Mesenchymal stem cell (in vitro differentiated cells and primary cell): ENCODE results near the gene GATD1. TPM values are rescaled to one million over a fixed set of nuclear protein-coding genes. Genes with fewer than 3 reads are reported as not detected.

ENCODE experiments used
- DNase-seq: peaks from one replicate; pipeline ENCODE4 v3.0.0-alpha.2; 2013
- H2AFZ ChIP-seq: one replicate; pipeline ENCODE4 v1.6.1; 2013; ENCODE audit warnings: low read depth, mild to moderate bottlenecking, control low read depth, inconsistent platforms, low read length, moderate library complexity
- H2AK5ac ChIP-seq: 2 replicates; pipeline ENCODE4 v1.6.1; 2013; ENCODE audit warnings: low read length, moderate library complexity, mild to moderate bottlenecking, inconsistent platforms; ENCODE audit not compliant: severe bottlenecking
- H2BK120ac ChIP-seq: one replicate; pipeline ENCODE4 v1.6.1; 2013; ENCODE audit warnings: low read depth, mild to moderate bottlenecking, inconsistent platforms, low read length, moderate library complexity
- H2BK12ac ChIP-seq, 2 experiments: one replicate each; pipeline ENCODE4 v1.6.1; 2013; ENCODE audit warnings: inconsistent platforms in 2 of 2, low read length in 2 of 2, mild to moderate bottlenecking in 2 of 2, moderate library complexity in 2 of 2, control low read depth in 1 of 2
- H2BK15ac ChIP-seq: one replicate; pipeline ENCODE4 v1.6.1; 2013; ENCODE audit warnings: mild to moderate bottlenecking, low read depth, inconsistent platforms; ENCODE audit not compliant: poor library complexity, severe bottlenecking
- H2BK5ac ChIP-seq: 2 replicates; pipeline ENCODE4 v1.6.1; 2013; ENCODE audit warnings: low read depth, mild to moderate bottlenecking, low read length, control low read depth, inconsistent platforms; ENCODE audit not compliant: poor library complexity, severe bottlenecking
- H3K14ac ChIP-seq, 2 experiments: one replicate each; pipeline ENCODE4 v1.6.1; 2013; ENCODE audit warnings: inconsistent platforms in 2 of 2, low read length in 2 of 2, control low read depth in 1 of 2, mild to moderate bottlenecking in 1 of 2, moderate library complexity in 1 of 2
- H3K18ac ChIP-seq, 2 experiments: one replicate each; pipeline ENCODE4 v1.6.1; 2013; ENCODE audit warnings: inconsistent platforms in 2 of 2, low read length in 2 of 2, control low read depth in 1 of 2, low read depth in 1 of 2, mild to moderate bottlenecking in 1 of 2
- H3K23ac ChIP-seq, 2 experiments: one replicate each; pipeline ENCODE4 v1.6.1; 2013; ENCODE audit warnings: inconsistent platforms in 2 of 2, low read length in 2 of 2, mild to moderate bottlenecking in 2 of 2, moderate library complexity in 2 of 2, control low read depth in 1 of 2
- H3K27ac ChIP-seq: 2 replicates; pipeline ENCODE4 v1.5.1; 2013; ENCODE audit warnings: mild to moderate bottlenecking, moderate library complexity, low read length, control low read depth, inconsistent platforms; ENCODE audit not compliant: poor library complexity, severe bottlenecking
- H3K27me3 ChIP-seq, 2 experiments: 2 replicates each; pipeline versions ENCODE4 v1.6.1 to v1.7.0; 2013; ENCODE audit warnings: low read length in 2 of 2, mild to moderate bottlenecking in 2 of 2, moderate library complexity in 2 of 2, control low read depth in 1 of 2, inconsistent platforms in 1 of 2; ENCODE audit not compliant: control insufficient read depth in 1 of 2, insufficient read depth in 1 of 2
- H3K36me3 ChIP-seq, 2 experiments: 2 replicates each; pipeline versions ENCODE4 v1.6.1 to v1.7.0; 2013; ENCODE audit warnings: low read length in 2 of 2, control low read depth in 1 of 2, inconsistent platforms in 1 of 2, low read depth in 1 of 2, mild to moderate bottlenecking in 1 of 2; ENCODE audit not compliant: insufficient read depth in 2 of 2, control insufficient read depth in 1 of 2
- H3K4ac ChIP-seq, 2 experiments: one replicate each; pipeline ENCODE4 v1.6.1; 2013; ENCODE audit warnings: inconsistent platforms in 2 of 2, low read length in 2 of 2, mild to moderate bottlenecking in 2 of 2, moderate library complexity in 2 of 2, control low read depth in 1 of 2, low read depth in 1 of 2
- H3K4me1 ChIP-seq: 2 replicates; pipeline ENCODE4 v1.6.1; 2013; ENCODE audit warnings: low read depth, low read length, control low read depth; ENCODE audit not compliant: control insufficient read depth, insufficient read depth
- H3K4me2 ChIP-seq: 2 replicates; pipeline ENCODE4 v1.6.1; 2013; ENCODE audit warnings: low read length, mild to moderate bottlenecking, inconsistent platforms; ENCODE audit not compliant: poor library complexity, severe bottlenecking
- H3K4me3 ChIP-seq, 2 experiments: 2 replicates each; pipeline versions ENCODE4 v1.5.1 to v1.7.0; 2013; ENCODE audit warnings: low read length in 2 of 2, mild to moderate bottlenecking in 2 of 2, control low read depth in 1 of 2, low read depth in 1 of 2; ENCODE audit not compliant: insufficient read depth in 1 of 2
- H3K79me1 ChIP-seq: replicated peaks from 2 replicates; pipeline ENCODE4 v1.6.1; 2013; ENCODE audit warnings: mild to moderate bottlenecking, control low read depth, low read length, inconsistent platforms; ENCODE audit not compliant: poor library complexity, severe bottlenecking
- H3K9ac ChIP-seq: 2 replicates; pipeline ENCODE4 v1.7.0; 2013; ENCODE audit warnings: mild to moderate bottlenecking, low read length, moderate library complexity
- H3K9me3 ChIP-seq: 2 replicates; pipeline ENCODE4 v1.7.0; 2013; ENCODE audit warnings: mild to moderate bottlenecking, low read length; ENCODE audit not compliant: control insufficient read depth
- H4K8ac ChIP-seq: one replicate; pipeline ENCODE4 v1.6.1; 2013; ENCODE audit warnings: inconsistent platforms, mild to moderate bottlenecking, low read length, moderate library complexity
- H4K91ac ChIP-seq: one replicate; pipeline ENCODE4 v1.6.1; 2013; ENCODE audit warnings: mild to moderate bottlenecking, low read length, inconsistent platforms
- WGBS: methylation state at CpG from one replicate; pipeline ENCODE4 v1.1.7; 2013; ENCODE audit warnings: mixed read lengths; 5-methylcytosine and 5-hydroxymethylcytosine counted together
- polyA plus RNA-seq, 2 experiments: library from polyadenylated mRNA; stranded (reverse); fragments of 200-250 nt; gene quantifications; one replicate each; pipeline ENCODE4 v1.2.3, GENCODE V29; 2013

The GATD1 gene, protein sequence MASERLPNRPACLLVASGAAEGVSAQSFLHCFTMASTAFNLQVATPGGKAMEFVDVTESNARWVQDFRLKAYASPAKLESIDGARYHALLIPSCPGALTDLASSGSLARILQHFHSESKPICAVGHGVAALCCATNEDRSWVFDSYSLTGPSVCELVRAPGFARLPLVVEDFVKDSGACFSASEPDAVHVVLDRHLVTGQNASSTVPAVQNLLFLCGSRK
- 50.4 TPM for polyA plus RNA-seq (2013, experiment 1 of 2)
- polyA plus RNA-seq (2013, experiment 2 of 2), result 43.7 TPM

DNA sequence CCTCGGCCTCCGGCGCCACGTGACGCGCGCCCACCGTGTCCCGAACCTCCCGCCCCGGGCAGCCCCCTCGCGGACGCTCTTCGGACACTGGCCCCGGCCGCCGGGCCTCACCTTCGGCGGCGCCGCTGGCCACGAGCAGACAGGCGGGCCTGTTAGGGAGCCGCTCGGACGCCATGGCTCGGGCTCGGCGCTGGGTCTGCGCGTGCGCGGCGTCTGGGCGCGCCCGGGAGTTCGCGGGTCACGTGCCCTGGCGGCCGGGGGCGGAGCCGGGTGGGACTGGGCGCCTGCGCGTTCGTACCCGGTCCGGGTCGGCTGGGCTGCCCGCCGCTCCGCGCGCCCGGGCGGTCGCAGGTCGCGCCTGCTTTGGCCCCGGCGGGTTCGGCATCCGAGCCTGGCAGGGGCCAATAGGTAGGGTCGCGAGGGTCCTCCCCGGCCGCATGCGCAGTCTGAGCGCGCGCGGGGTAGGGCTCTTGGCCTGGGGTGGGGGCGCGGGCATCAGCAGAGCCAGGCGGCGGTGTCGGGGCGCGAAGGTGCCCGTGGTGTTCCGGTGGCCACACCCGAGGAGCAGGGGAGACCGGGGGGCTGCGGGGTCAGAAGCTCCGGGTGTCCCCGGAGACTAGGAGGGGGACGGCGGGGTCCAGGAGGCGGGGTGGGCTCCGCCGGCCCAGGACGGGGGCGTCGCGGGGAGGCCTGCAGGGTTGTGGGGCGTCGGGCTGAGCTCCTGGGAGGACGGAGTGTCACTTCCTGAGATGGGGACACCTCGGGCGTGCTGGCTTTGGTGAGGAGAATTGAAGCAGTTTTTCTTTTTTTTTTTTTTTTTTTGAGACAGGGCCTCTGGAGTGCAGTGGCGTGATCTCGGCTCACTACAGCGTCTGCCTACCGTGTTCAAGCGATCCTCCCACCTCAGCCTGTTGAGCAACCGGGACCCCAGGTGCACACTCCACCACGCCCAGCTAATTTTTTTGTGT is at the start of gene GATD1:
Gene GATD1, minus strand, starts transcription at position 200 of the 968 bp plus-strand sequence. Its CDS starts 25 bp downstream, at position 175.
- Histone ChIP-seq H3K18ac (peak within 1 kb of the TSS; percentile 94 to 96), H2BK120ac (peak within 1 kb of the TSS; percentile 84), H2AK5ac (peak within 1 kb of the TSS; percentile 57), H3K36me3 (peaks cover 35 to 50% of the 10 kb centered on the region in 2 experiments), H3K27ac (no peak within 1 kb of the TSS), H4K91ac (peak within 1 kb of the TSS; percentile 97), H2BK12ac (peak within 1 kb of the TSS; percentile 30 to 83), H3K79me1 (peaks cover 28% of the 10 kb centered on the region), H3K4me1 (peaks cover 51% of the 10 kb centered on the region), H3K27me3 (no peaks in the 10 kb centered on the region), H3K4me2 (peak within 1 kb of the TSS; percentile 92), H3K9ac (peak within 1 kb of the TSS; percentile 93), H2BK15ac (peak within 1 kb of the TSS; percentile 98), H3K23ac (peak within 1 kb of the TSS; percentile 64 to 95), H2AFZ (peak within 1 kb of the TSS; percentile 60), H3K9me3 (no peaks in the 10 kb centered on the region), H3K4me3 (peak within 1 kb of the TSS; percentile 93 to 96), H3K14ac (peak within 1 kb of the TSS in 1 of 2 experiments; percentile 100), H3K4ac (peak within 1 kb of the TSS; percentile 71 to 96), H2BK5ac (peak within 1 kb of the TSS; percentile 85), H4K8ac (peak within 1 kb of the TSS; percentile 96)
- WGBS, result 3% methylated on average over 82 of the region's 110 CpGs
- DNase-seq, result peak; percentile 83

DNA sequence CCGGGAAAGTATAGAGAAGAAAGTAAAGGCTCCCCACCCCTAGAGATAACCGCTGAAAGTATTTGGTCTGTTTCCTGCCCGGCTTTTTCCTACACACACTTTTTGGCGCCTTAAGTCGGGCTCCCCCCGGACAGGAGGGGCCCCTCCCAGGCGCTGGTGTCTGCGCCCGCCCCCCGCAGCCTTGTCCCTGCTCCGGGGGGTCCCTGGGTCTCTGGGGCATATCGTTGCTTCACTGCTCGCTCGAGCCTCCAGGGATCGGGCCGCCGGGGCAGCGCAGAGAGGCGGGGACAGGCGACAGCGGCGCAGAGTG is 49.5 kb upstream of the GATD1 start:
- Histone ChIP-seq H3K4me2 (peak overlapping the region; percentile 84), H3K14ac (no peak overlapping the region), H3K4ac (no peak overlapping the region), H3K4me3 (peak overlapping the region; percentile 47), H3K23ac (no peak overlapping the region), H2BK120ac (no peak overlapping the region), H2BK5ac (no peak overlapping the region), H3K9me3 (no peaks in the 10 kb centered on the region), H2AFZ (no peak overlapping the region), H2AK5ac (no peak overlapping the region), H2BK12ac (no peak overlapping the region), H3K79me1 (peaks cover 15% of the 10 kb centered on the region), H4K8ac (no peak overlapping the region), H3K27ac (no peak overlapping the region), H3K9ac (no peak overlapping the region), H4K91ac (no peak overlapping the region), H3K4me1 (peaks cover 67% of the 10 kb centered on the region), H2BK15ac (no peak overlapping the region), H3K36me3 (peaks cover 25 to 39% of the 10 kb centered on the region in 2 experiments), H3K27me3 (peaks cover 0 to 17% of the 10 kb centered on the region in 2 experiments), H3K18ac (no peak overlapping the region)
- DNase-seq, result no peak
- WGBS, result 6% methylated on average over 11 of the region's 22 CpGs

DNA sequence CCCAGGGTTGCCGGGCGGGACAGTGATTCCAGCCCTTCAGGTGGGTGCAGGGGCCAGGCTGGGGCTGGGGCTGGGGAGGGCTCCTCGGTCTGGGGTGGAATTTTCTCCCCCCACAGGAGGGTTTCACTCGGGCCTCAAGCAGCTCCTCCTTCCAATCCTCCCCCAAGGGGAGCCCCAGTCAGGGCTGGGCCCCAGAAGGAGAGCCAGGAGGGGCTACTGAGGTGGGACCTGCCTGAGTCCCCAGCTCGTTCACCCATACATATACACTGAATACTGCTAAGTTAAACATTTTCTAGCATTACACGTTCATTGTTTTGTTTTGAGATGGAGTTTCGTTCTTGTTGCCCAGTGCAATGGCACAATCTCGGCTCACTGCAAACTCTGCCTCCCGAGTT is 48.9 kb upstream of the GATD1 start:
- Histone ChIP-seq H4K91ac (no peak overlapping the region), H3K4me1 (peaks cover 67% of the 10 kb centered on the region), H3K9ac (no peak overlapping the region), H4K8ac (no peak overlapping the region), H3K9me3 (no peaks in the 10 kb centered on the region), H3K27me3 (peaks cover 0 to 17% of the 10 kb centered on the region in 2 experiments), H3K36me3 (peaks cover 25 to 45% of the 10 kb centered on the region in 2 experiments), H3K18ac (no peak overlapping the region), H3K14ac (no peak overlapping the region), H2BK12ac (no peak overlapping the region), H3K4me3 (no peak overlapping the region), H3K4me2 (no peak overlapping the region), H2AFZ (no peak overlapping the region), H2BK5ac (no peak overlapping the region), H2BK15ac (no peak overlapping the region), H3K23ac (no peak overlapping the region), H3K79me1 (peaks cover 17% of the 10 kb centered on the region), H3K27ac (no peak overlapping the region), H2BK120ac (no peak overlapping the region), H3K4ac (no peak overlapping the region), H2AK5ac (no peak overlapping the region)
- no peak for DNase-seq
- 90% methylated on average over 8 of the region's 9 CpGs for WGBS
